EH (cell line): ENCODE data around the gene PPP4R2.

ENCODE experiments used
- DNase-seq: peaks from one replicate; pipeline ENCODE4 v3.0.0-alpha.2; 2015; ENCODE audit warnings: low read depth

The PPP4R2 gene

DNA sequence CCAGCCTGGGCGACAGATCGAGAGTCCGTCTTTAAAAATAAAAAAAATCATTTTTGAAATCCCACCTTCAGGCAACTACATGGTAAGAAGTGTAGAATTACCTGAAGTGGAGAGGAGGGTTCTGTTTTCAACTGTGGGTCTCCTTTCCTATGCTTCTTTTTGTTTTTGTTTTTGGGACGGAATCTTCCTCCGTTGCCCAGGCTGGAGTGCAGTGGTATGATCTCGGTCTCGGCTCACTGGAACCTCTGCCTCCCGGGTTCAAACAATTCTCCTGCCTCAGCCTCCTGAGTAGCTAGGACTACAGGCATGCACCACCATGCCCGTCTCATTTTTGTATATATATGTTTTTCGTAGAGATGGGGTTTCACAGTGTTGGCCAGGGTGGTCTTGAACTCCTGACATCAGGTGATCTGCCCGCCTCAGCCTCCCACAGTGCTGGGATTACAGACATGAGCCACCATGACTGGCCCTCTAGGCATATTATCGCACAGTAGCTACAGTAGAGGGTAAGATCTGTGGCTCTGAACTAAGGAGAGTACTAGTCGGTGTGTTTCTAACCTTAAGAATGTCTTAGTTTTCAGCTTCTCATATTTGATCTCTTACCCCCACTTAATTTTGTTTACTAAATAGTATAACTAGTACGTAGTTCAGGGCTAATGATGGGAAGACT, 73.3 kb downstream of the PPP4R2 start:
- DNase-seq: no peak

DNA sequence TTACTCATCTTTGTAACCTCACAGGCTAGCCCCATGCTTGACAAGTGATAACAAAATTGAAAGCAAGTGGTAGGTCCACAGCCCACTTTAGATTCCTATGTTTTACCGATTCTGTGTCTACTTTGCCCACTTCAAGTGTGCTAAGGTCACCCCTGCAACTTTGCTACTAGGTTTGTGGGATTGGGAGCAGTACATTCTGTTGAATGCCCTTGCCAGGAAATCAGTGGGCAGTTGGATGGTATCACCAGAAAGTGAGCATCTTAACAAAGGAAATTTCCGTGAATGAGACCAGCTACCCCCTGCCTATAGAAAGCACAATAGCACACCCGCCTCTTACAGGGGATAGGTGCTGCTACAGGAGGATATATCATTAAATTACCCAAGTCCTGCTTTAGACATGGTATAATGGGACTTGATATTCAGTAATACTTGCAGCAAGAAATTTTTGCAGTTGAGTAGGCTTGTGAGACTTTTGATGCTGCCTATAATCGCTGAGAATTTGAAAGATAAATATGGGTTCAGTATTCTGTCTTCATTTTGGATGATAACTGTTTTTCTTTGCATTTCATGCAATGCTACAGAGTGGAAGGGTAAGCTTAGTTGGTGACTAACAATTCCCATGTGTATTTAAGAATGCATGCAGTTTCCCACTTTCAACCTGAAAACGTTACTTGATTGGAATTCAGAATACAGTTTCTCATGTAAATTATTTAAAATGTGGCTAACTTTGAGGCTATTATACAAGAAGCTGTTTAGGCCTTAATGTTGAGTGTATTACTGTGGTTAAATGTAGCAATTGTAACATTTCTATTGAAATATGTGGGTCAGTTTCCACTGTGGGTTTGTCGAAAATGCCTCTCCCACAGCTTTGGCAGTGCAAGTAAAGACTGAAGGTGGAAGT, 74.3 kb downstream of the PPP4R2 start:
- peak; percentile 72 for DNase-seq

DNA sequence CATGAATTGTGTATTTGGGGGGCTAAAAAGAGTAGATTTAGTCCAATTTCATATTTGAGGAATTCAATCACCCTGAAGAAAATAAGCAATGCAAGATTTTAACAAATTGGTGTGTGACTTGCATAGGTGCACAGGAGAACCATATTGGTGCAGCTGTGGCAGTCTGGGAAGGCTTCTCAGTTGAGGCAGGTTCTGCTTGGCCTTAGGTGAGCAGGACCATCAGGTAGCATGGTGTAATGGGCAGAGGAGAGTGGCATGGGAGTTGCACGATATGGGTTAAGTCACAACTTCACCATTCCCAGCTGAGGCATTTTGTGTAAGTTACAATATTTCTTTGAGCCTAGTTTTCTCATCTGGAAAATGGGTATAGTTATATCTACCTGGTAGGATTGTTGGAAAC, 75.3 kb downstream of the PPP4R2 start:
- DNase-seq: no peak

- DNase-seq: no peak
Observed at GRCh38 chr3:73072634-73073033, 76.0 kb downstream of the PPP4R2 start.

- peak; percentile 35 for DNase-seq
Observed at GRCh38 chr3:73073091-73073707, 76.6 kb downstream of the PPP4R2 start.

GRCh38 chr3:73074781-73075180, 78.2 kb downstream of the PPP4R2 start:
- peak; percentile 28 for DNase-seq

DNA sequence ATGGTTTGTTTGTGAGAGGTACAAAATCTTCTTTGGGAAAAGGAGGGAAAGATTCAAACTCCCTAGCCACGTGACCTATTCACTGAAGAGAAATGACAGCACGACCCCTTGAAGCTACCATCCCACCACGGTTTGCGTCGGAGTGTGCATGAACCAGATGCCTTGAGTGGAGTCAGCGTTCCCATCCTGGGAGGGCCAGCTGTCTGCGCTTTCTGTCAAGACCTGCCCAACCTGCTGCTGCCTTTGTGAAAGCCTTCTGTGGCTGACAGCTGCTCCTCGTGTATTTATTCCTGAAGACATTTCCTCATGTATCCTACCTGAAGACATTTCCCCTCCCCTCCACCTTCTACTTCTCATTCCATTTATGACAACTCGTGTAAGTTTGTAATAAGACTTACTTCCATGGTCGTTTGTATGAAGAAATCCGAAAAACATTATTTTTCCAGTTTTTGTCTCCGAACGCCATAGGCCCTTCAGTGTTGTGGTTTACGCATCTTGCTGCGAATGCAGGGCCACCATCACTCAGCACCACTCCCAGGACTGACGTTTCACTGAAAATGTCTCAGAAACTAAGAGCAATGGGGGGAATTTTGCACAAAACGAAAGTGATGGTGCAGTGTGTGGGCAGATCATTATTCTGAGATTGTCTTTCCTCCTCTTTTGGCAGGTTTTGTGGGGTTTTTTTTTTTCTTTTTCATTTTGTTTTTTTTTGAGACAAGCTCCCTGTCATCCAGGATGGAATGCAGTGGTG, 83.8 kb downstream of the PPP4R2 start:
- no peak for DNase-seq

- no peak for DNase-seq
Observed at GRCh38 chr3:73081140-73081539, 84.5 kb downstream of the PPP4R2 start.

DNA sequence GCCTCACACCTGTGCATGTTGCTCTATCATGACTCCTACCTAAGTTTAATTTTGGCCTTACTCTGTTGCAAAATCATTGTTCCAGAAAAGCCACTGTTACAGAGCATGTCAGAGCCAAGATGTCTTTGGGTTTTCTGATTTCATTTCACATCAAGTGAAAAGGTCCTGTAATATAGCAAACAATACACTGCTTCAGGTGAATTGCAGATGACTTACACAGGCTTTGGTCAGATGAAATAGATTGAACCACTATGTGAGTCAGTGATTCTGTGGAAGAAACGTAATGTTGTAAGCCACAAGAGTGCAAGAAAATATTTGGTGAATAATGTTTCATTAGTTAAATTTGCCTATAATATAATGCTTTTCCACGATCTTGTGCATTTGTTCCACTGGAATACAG, 87.6 kb downstream of the PPP4R2 start:
- DNase-seq: no peak

- peak; percentile 52 for DNase-seq
Observed at GRCh38 chr3:73086071-73086494, 89.5 kb downstream of the PPP4R2 start.

DNA sequence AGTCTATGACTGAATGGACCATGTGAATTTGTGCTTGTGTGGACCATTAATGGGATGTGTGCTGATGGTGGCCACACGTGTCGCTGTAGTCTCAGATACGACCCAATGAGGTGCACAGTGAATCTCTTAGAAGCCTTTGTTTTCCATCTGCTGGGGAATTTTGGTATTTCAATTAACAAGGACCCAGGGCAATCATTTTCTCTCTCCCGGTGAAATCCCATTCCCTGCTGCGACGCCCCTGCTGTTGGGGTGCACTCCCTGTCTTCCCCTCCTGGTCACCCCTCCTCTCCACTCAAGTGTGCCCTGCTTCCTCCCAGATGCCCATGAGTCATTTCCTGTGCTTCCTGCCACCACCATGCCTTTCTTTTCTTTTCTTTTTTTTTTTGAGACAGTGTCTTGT, 97.5 kb downstream of the PPP4R2 start:
- DNase-seq: peak; percentile 43

GRCh38 chr3:73094951-73095350, 98.3 kb downstream of the PPP4R2 start:
- no peak for DNase-seq

DNA sequence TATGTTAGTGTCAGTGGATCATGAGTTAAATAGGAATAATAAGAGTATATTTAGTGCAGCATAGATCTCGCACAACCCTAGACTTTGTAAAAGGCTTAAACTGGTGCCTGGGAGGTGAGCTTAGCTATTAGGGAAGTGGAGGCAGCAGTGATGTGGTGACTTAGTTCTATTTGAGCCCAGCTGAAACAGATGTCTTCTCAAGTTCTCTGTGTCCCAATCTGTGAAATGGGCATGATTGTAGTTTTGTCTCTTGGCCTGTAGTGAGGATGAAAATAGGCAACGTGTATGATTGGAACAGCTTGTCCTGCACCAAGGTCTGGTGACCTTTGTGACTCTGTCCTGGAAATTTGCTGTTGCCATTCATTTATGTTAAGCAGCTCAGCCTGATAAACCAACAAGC, 99.6 kb downstream of the PPP4R2 start:
- no peak for DNase-seq

- DNase-seq: no peak
Observed at GRCh38 chr3:73098026-73098425, 101.4 kb downstream of the PPP4R2 start.

DNA sequence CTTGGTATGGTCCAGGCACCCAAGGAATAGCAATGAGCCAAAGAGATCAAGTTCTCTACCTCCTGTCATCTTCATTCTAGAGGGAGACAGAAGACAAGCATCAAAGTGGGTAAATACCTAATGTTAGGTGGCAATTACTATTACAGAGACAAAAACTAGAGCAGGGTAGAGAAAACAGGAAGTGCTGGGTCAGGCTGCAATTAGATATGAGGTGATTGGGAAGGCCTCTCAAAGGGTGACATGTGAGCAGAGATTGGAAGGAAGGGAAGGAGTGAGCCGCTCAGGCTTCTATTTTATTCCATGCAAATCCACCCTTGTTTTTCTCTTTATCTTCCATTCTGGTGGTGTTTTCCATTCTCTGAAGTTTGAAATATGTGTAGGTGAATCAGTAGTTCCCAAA, 102.3 kb downstream of the PPP4R2 start:
- DNase-seq: no peak

- peak; percentile 81 for DNase-seq
Observed at GRCh38 chr3:73100741-73101559, 104.3 kb downstream of the PPP4R2 start.

- no peak for DNase-seq
Observed at GRCh38 chr3:73101881-73102280, 105.3 kb downstream of the PPP4R2 start.

DNA sequence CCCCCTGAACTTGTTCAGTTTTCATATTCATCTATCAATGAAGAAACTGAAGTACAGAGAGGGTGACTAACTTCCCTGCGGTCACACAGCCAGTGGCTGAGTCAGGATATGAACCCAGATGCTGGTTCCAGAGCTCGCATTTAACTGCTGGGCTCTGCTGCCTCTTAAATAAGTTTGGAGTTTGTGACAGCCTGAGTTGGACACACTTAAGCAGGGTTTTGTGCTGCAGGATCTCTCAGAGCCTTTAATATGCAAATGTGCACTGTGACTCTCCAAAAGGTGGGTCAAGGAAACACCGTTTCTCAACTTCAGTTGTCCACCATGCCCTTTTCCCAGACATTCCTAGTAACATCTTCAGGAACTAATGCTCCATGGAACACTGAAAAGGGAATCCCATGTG, 110.6 kb downstream of the PPP4R2 start:
- DNase-seq: no peak

DNA sequence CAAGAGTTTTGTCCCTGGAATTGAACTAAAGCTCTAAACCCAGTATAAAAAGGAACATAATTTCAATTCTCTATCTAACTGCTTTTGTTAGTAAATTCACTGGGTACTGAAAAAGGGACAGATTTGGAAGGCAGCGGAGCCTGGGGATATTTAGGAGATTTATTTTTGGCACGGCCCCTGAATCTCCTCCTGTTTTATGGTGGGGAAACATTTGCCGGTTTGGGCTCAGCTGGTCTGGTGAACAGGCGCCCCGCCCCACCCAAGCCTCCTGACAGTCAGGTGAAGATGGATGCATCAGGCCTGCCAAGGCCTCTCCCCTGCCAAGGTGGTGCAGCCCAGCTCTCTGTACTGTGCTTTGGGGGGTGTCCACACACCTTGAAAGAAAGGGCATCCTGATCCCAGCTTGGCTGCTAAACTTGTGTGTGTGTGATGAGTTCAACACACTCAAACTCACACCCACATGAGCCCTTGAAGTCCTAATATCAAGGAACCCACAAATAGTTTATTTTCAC, 111.1 kb downstream of the PPP4R2 start:
- no peak for DNase-seq

DNA sequence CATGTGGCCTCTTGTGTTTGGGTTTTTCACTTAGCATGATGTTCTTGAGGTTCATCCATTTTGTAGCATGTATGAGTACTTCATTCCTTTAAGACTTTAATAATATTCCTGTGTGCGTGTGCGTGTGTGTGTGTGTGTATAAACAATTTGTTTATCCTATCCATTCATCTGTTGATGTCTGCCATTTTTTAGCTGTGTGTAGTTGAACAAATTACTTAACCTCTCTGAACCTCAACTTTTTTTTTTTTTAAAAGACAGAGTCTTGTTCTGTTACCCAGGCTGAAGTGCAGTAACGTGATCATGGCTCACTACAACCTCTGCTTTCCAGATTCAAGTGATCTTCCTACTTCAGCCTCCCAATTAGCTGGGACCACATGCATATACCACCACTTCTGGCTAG, 112.1 kb downstream of the PPP4R2 start:
- no peak for DNase-seq

DNA sequence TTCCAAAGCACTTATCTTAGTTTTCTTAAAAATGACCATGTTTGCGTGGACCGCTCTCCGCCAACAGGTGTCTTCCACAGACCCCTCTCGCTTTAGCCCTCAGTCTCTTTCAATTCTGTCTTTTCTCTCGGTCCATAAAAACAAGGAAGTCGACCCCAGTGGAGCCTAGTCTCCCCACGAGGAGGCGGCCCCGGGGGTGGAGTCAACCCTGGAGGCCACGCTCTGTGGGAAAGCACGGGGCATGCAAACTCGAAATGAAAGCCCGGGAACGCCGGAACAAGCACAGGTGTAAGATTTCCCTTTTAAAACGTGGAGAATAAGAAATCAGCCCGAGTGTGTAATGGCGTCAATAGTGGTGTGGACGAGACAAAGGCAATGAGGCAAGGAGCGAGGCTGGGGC, 113.9 kb downstream of the PPP4R2 start:
- no peak for DNase-seq
